Small intestine (tissue), 7 donors: ENCODE data around the gene ZFYVE1. TPM values are rescaled to one million over a fixed set of nuclear protein-coding genes. Genes with fewer than 3 reads are reported as not detected.
"Not testable (repeated sequence)": the region's sequence is repeated elsewhere in the genome, so short reads cannot be mapped to it uniquely, and the experiment has no call there.

Source experiments
- DNase-seq, 2 donors: peaks; one replicate each; pipeline versions ENCODE4 v3.0.0 to v3.0.0-alpha.2; 2013
- FAIRE-seq: peaks from 2 replicates; lab custom pipeline; 2012; peaks lifted over from hg19 to GRCh38; lab: Jason Lieb, UNC
- H3K27ac ChIP-seq, 3 donors: one replicate each; pipeline ENCODE4 v1.5.1; 2013; ENCODE audit warnings: low read length in 2 of 3, mild to moderate bottlenecking in 2 of 3, control low read depth in 1 of 3, inconsistent platforms in 1 of 3, low read depth in 1 of 3, moderate library complexity in 1 of 3
- H3K27me3 ChIP-seq, 3 donors: one replicate each; pipeline ENCODE4 v1.6.1; 2013; ENCODE audit warnings: low read length in 3 of 3, inconsistent platforms in 1 of 3; ENCODE audit not compliant: control insufficient read depth in 3 of 3, insufficient read depth in 3 of 3
- H3K36me3 ChIP-seq, 3 donors: one replicate each; pipeline ENCODE4 v1.6.1; 2013; ENCODE audit warnings: low read length in 3 of 3, inconsistent platforms in 1 of 3, low read depth in 1 of 3, mild to moderate bottlenecking in 1 of 3, moderate library complexity in 1 of 3; ENCODE audit not compliant: control insufficient read depth in 3 of 3, insufficient read depth in 2 of 3
- H3K4me1 ChIP-seq, 3 donors: one replicate each; pipeline ENCODE4 v1.6.1; 2013; ENCODE audit warnings: low read length in 2 of 3, inconsistent platforms in 1 of 3, low read depth in 1 of 3, mild to moderate bottlenecking in 1 of 3, moderate library complexity in 1 of 3; ENCODE audit not compliant: control insufficient read depth in 3 of 3, insufficient read depth in 2 of 3
- H3K4me3 ChIP-seq, 3 donors: one replicate each; pipeline ENCODE4 v1.5.1; 2013; ENCODE audit warnings: low read length in 3 of 3, control low read depth in 1 of 3, inconsistent platforms in 1 of 3, low read depth in 1 of 3, mild to moderate bottlenecking in 1 of 3, moderate library complexity in 1 of 3
- H3K9me3 ChIP-seq, 2 donors: one replicate each; pipeline ENCODE4 v1.6.1; 2013; ENCODE audit warnings: low read depth in 1 of 2, low read length in 1 of 2; ENCODE audit not compliant: control insufficient read depth in 2 of 2, insufficient read depth in 1 of 2
- WGBS, 3 donors: extraction: QIAGEN DNeasy Blood & Tissue Kit; methylation state at CpG; one replicate each; pipeline ENCODE4 v1.1.7; 2013; 5-methylcytosine and 5-hydroxymethylcytosine counted together
- polyA plus RNA-seq, 4 donors: library from polyadenylated mRNA; stranded (reverse) in 3 of 4; unstranded in 1 of 4; fragments of 200-250 nt in 3 of 4; fragments of 120-200 nt in 1 of 4; gene quantifications; one replicate each; pipeline versions ENCODE4 v1.2.1 to v1.2.3, GENCODE V29; 2013
- donor health status: healthy with polysubstance abuse.
- donor health status: control.
- donor health status: control.
- donor health status: Bipolar disorder and iron deficiency.
- donor health status: healthy.

Gene ZFYVE1
- polyA plus RNA-seq, 4 donors = 6.4 to 15.4 (median 10.3) TPM

DNA sequence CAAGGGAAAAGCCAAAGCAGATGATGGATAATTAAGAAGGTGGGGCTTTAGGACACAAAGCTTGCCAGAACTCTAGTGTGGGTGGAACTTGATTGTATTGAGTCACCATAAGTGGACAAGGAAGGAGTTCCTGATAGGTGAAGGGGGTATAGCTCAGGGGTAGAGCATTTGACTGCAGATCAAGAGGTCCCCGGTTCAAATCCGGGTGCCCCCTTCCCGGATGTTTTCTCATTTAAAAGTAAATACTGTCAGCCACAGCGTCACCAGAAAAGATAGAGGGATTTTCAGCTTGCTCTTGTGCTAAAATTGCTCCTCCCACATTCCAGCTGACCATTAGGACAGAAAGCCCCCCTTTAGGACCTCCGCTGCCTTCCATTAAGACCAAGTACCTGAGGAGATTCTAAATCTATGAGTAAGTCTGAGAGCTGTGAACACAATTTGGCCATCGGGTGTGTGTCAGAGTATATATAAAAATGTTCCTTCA, 64.0 kb downstream of the ZFYVE1 start:
- Histone ChIP-seq H3K9me3 (no peaks in the 10 kb centered on the region), H3K27ac (no peak overlapping the region), H3K4me3 (no peak overlapping the region), H3K27me3 (no peaks in the 10 kb centered on the region), H3K36me3 (peaks cover 2 to 40% (median 9%) of the 10 kb centered on the region in 3 donors), H3K4me1 (no peaks in the 10 kb centered on the region)
- DNase-seq = peak in 1 of 2 donors; percentile 7
- 55 to 65% (median 62%) methylated on average over 6 of the region's 6 CpGs for WGBS, 3 donors
- FAIRE-seq = no peak

DNA sequence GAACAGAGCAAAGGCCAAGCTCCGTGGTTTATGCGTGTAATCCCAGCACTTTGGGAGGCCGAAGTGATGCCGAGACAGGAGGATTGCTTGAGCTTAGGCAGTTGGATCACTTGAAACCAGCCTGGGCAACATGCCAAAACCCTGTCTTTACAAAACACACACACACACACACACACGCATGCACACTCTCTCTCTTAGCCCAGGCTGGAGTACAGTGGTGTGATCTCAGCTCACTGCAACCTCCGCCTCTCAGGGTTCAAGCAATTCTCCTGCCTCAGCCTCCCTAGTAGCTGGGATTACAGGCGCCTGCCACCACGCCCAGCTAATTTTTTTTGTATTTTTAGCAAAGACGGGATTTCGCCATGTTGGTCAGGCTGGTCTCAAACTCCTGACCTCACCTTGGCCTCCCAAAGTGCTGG, 64.6 kb downstream of the ZFYVE1 start:
- H3K4me3 ChIP-seq, FAIRE-seq, DNase-seq, H3K9me3 ChIP-seq, H3K4me1 ChIP-seq, H3K27ac ChIP-seq, H3K27me3 ChIP-seq: not testable (repeated sequence)
- peaks cover 1 to 44% (median 9%) of the 10 kb centered on the region in 3 donors for H3K36me3 ChIP-seq
- WGBS, 3 donors = 75 to 82% (median 78%) methylated on average over 10 of the region's 10 CpGs

DNA sequence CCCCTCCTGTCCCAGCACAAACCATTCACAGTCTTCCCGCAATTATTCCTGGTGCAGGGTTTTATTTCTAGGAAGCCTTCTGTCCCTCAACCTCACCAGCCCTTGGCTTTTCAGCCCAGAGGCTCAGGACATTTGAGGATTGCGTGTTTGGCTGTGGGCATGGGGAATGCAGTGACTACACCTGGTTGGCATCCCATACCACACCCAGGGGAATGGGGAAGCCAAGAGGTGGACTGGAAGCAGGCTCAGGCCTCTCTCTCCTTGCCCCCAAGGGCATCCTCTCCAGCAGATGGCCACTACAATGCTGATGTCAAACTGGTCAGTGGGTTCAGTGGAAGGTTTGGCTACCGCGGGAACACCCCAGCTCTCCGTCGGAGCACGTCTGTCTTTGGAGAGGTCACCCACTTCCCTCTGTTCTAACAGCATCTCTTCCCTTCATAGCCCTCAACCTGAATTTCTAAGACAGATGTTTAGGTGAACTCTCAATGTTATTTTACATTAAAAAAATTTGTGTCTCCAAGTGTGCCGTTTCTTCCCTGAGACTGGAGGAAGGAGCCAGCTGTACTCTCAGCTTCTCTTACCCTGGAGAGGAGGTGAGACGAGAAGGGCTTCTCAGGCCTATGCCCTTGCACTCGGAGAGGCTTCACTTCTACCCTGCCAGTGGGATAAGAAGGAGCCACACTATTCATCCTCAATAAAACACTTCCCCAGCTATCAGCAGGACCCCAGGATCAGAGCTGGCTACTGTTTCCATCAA, 65.1 kb downstream of the ZFYVE1 start:
- peaks cover 4 to 48% (median 10%) of the 10 kb centered on the region in 3 donors for H3K36me3 ChIP-seq

DNA sequence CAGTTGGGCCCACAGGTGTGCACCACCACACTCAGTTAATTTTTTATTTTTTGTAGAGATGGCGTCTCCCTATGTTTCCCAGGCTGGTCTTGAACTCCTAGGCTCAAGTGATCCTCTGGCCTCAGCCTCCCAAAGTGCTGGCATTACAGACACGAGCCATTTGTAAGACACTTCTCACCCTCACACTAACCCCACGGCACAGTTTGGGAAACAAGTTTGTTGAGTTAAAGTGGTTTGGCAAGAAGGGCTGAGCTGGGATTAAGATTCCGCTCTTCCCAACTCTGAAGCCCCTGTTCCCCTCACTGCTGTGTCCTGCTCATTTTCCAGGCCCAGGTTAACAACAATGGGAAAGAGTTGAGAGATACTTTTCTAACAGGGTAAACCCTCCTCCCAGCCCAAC, 65.9 kb downstream of the ZFYVE1 start:
- DNase-seq, H3K4me1 ChIP-seq, FAIRE-seq, H3K4me3 ChIP-seq, H3K27me3 ChIP-seq, H3K9me3 ChIP-seq, H3K27ac ChIP-seq: not testable (repeated sequence)
- H3K36me3 ChIP-seq = peaks cover 4 to 54% (median 16%) of the 10 kb centered on the region in 3 donors
- 91 to 97% (median 96%) methylated on average over 4 of the region's 4 CpGs for WGBS, 3 donors

More for the DNA sequence above, 65.1 kb downstream of the ZFYVE1 start:
- DNase-seq = no peak
- Histone ChIP-seq H3K9me3 (no peaks in the 10 kb centered on the region), H3K4me1 (no peaks in the 10 kb centered on the region), H3K27me3 (no peaks in the 10 kb centered on the region), H3K4me3 (no peak overlapping the region), H3K27ac (no peak overlapping the region)
- 85 to 91% (median 89%) methylated on average over 10 of the region's 10 CpGs for WGBS, 3 donors
- FAIRE-seq = no peak

DNA sequence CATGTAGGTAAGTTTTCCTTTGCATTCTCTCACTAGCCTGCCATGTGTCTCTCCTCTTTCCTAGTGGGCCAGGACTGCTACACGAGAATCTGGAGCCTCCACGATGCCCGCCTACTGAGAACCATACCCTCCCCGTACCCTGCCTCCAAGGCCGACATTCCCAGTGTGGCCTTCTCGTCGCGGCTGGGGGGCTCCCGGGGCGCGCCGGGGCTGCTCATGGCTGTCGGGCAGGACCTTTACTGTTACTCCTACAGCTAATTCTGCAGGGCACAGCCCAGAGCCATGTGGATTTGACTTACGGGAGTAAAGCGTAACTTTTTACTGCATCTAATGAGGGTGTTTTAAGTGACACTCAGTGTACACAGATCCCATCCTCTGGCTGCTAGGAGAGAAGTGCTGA, 68.4 kb downstream of the ZFYVE1 start:
- H3K9me3 ChIP-seq = no peaks in the 10 kb centered on the region
- FAIRE-seq = no peak
- H3K4me3 ChIP-seq = no peak overlapping the region
- WGBS, 3 donors = 95 to 97% (median 95%) methylated on average over 15 of the region's 15 CpGs
- peaks cover 4 to 65% (median 21%) of the 10 kb centered on the region in 3 donors for H3K36me3 ChIP-seq
- DNase-seq = no peak
- H3K4me1 ChIP-seq = no peaks in the 10 kb centered on the region
- no peak overlapping the region for H3K27ac ChIP-seq
- H3K27me3 ChIP-seq = no peaks in the 10 kb centered on the region

DNA sequence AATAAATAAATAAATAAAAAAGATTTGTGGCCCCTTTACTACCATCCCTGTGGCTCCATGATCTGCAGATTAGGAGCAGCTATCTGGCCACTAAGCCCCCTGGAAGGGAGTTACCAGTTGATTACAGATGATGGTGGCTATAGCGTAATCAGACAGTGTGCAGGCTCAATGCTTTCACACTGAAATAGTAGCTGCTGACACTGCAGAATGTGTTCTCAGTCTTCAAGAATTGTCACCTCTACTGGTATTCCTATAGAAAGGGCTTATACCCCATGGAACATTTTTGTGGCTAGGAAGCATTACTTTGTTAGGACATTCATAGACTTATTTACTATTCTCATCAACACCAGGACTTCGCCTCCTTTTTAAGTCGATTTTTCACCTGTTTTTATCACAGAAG, 69.7 kb downstream of the ZFYVE1 start:
- WGBS, 3 donors = 91 to 96% (median 95%) methylated on average over 3 of the region's 3 CpGs
- H3K4me1 ChIP-seq = no peaks in the 10 kb centered on the region
- DNase-seq (no peak), FAIRE-seq (no peak)
- no peaks in the 10 kb centered on the region for H3K9me3 ChIP-seq
- no peaks in the 10 kb centered on the region for H3K27me3 ChIP-seq
- no peak overlapping the region for H3K27ac ChIP-seq
- H3K36me3 ChIP-seq = peaks cover 4 to 68% (median 21%) of the 10 kb centered on the region in 3 donors
- H3K4me3 ChIP-seq = no peak overlapping the region

DNA sequence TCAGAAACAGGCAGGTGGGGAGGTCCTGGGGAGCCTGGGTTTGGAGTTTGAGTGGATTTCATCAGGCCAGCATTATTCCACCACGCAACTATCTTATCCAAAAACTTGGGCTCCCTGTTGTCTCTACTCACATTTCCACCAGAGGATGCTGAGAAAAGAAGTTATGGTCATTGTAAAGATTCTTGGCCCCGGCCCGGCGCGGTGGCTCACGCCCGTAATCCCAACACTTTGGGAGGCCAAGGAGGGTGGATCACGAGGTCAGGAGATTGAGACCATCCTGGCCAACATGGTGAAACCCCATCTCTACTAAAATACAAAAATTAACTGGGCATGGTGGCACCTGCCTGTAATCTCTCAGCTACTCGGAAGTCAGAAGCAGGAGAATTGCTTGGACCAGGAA, 70.2 kb downstream of the ZFYVE1 start:
- not testable (repeated sequence) for H3K4me3 ChIP-seq, H3K9me3 ChIP-seq, H3K27ac ChIP-seq, DNase-seq, H3K27me3 ChIP-seq, FAIRE-seq, H3K4me1 ChIP-seq
- H3K36me3 ChIP-seq = peaks cover 4 to 68% (median 21%) of the 10 kb centered on the region in 3 donors
- WGBS, 3 donors = 94 to 98% (median 94%) methylated on average over 9 of the region's 9 CpGs

DNA sequence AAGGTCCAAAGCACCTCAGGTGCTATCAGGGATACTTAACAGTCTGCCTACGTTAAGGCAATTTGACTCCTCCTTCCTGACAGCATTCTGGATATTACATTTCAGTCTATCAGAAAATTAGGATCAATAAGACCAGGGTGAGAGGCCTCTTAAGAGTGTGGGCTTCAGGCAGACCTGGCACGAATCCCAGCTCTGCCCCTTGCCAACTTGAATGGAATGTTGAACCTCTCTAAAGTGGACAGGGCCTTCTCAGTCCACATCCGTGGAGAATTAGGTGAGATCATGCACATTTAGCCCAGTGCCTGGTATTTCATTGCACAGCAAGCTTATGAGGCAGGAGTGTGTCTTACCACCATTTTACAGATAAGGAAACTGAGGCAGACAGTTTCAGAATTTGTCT, 74.7 kb downstream of the ZFYVE1 start:
- peaks cover under 1 to 46% (median 14%) of the 10 kb centered on the region in 3 donors for H3K36me3 ChIP-seq
- FAIRE-seq = no peak
- H3K4me1 ChIP-seq = no peaks in the 10 kb centered on the region
- no peak overlapping the region for H3K4me3 ChIP-seq
- no peak for DNase-seq
- no peak overlapping the region for H3K27ac ChIP-seq
- 80 to 83% (median 82%) methylated on average over 3 of the region's 3 CpGs for WGBS, 3 donors
- H3K27me3 ChIP-seq = no peaks in the 10 kb centered on the region
- no peaks in the 10 kb centered on the region for H3K9me3 ChIP-seq
